Measurements from ENCODE around the gene LRRC74A.
A peak's percentile ranks its signal among the peaks of the same experiment; 100 is the strongest.

The LRRC74A gene

DNA sequence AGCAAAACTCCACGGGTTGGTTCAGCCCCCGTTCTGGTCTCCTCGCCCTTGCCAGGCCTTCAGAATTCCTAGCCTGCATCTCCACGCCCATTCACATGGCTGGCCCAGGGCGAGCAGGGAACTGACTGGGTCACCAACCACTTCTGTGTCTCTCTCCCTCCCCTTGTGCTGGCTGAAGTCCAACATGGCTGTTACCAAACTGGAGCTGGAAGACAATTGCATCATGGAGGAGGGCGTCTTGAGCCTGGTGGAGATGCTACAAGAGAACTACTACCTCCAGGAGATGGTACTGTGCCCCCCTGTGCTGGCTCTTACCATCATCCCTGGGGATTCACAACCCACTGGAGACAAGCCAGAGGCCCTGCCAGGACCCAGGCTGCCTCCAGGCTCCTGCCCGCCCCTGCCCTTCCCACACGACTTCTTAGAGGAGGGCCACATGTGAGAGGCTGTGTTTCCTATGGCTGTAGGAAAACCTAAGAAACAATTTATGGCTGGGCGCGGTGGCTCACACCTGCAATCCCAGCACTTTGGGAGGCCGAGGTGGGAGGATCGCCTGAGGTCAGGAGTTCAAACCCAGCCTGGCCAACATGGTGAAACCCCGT is 9.9 kb downstream of the LRRC74A start:
- no peak for DNase-seq
- in situ Hi-C loops (cut with MboI; ENCODE audit: low pct_unique_long_range_greater_than_20kb, low sequenced_read_pairs), result no loop called here

DNA sequence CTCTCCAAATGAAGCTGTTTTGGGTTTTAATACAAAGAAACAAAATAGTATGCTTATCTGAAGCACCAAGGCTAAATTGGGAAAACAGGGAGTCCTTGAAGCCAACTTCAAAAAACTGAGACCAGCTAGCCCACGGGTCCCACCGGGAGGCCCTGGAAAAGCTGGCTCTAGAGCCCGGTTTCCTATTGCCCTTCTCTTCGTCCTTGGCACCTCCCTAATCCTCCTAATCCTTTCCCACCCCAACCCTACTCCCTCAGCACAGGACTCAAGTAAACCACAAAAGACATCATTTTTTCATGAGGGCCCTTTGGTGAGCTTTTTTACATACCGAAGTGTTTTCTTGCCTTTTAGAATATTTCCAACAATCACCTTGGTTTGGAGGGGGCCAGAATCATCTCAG is 11.3 kb downstream of the LRRC74A start:
- in situ Hi-C loops (cut with MboI; ENCODE audit: low pct_unique_long_range_greater_than_20kb, low sequenced_read_pairs), result no loop called here
- DNase-seq, result no peak

DNA sequence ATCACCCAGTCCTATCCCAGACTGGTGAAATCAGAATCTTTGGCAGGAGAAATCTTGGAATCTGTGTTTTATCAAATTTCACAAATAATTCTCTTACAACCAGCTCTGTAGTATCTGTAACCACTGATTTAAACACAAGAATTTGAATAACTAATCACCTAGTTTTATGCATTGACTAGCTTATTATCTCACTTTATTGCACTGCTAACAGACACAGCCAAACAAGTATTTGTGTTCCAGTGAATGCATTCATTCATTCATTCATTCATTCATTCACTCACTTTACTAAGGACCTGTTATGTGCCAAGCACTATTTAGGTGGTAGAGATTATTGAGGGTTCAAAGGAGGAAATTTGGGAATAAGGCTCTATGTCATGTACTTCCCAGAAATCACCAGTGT is 16.2 kb downstream of the LRRC74A start:
- in situ Hi-C loops (cut with MboI; ENCODE audit: low pct_unique_long_range_greater_than_20kb, low sequenced_read_pairs), result no loop called here
- DNase-seq, result no peak

DNA sequence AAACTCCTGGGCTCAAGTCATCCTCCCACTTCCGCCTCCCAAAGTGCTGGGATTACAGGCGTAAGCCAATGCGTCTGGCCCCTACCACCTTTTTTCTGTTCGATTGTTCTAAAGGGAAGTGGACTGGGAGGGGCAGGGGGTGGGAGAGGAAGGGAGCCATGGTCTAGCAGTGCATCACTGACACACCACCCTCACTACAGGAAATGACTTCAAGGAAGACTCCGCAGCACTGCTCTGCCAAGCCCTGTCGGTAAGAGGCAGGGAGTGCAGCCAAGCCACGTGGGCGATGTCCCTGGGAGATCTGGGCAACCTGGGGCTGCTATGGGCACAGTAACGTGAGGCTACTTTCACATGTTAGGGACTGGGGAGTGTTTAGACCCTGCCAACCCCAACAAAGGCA is 18.0 kb downstream of the LRRC74A start:
- peak; percentile 85 for DNase-seq
- in situ Hi-C loops (cut with MboI; ENCODE audit: low pct_unique_long_range_greater_than_20kb, low sequenced_read_pairs), result no loop called here

DNA sequence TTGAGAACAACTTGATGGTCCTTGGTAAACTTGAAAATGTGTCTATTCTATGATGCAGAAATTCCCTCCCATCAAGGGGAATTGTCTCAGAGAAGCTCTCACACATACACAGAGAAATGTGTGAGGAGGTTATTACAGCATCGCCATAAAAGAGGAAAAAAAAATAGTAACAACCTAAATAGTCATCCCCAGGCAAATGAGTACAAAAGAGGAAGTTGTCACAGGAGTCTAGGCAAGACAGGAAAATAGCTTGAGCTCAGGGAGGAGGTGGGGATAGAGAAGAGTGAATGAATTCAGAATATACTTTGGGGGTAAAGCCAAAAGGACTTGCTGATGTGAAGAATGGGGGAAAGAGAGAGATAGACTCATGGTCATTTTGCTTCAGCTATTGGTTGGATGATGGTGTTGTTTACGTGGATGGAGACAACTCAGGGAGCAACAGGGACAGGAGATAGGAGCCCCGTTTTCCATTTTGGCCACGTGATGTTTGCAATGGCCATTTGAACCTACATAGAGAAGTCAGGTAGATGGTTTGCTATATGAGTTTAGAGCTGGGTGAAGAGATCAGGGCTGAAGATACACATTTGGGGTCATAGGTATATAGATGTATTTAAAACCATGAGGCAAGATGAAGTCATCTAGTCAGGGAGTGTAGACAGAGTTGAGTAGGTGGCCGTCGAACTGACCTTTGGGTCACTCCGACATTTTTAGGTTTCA is 20.3 kb downstream of the LRRC74A start:
- DNase-seq, result peak; percentile 74
- in situ Hi-C loops (cut with MboI; ENCODE audit: low pct_unique_long_range_greater_than_20kb, low sequenced_read_pairs), result no loop called here

DNA sequence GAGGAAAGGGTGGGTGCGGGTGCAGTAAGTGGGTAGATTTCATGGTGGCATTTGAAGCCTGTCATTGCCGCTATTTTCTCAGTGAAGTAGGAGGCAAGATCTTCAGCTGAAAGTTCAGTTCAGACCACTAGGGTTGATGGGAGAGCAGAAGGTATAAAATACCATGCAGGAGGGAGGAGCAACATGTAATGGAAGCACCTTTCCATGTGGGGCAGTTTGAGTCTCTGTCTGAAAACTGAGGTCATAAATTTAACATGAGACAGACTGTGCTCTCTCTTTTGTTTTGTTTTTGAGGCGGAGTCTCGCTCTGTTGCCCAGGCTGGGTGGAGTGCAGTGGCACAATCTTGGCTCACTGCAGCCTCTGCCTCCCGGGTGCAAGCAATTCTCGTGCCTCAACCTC is 22.7 kb downstream of the LRRC74A start:
- no peak for DNase-seq
- in situ Hi-C loops (cut with MboI; ENCODE audit: low pct_unique_long_range_greater_than_20kb, low sequenced_read_pairs), result no loop called here

DNA sequence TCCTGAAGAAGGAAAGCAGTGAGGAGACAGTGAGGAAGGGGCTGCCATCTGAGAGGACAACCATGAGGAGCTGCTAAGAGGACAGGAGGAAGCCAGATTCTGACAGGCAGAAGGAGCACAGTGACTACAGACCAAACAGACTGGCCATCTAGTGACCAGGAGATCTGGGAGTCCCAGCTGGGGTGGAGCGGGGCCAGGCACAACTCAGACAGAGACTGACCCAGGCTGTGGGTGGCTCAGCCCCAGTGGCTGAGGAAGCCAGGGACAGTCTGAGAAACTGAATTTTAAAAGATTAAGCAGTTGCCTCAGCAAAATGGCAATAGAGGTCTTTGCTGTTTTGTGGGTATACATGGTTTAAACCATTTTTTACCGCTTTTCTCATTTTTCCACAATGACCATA is 28.9 kb downstream of the LRRC74A start:
- no peak for DNase-seq
- in situ Hi-C loops (cut with MboI; ENCODE audit: low pct_unique_long_range_greater_than_20kb, low sequenced_read_pairs), result no loop called here

DNA sequence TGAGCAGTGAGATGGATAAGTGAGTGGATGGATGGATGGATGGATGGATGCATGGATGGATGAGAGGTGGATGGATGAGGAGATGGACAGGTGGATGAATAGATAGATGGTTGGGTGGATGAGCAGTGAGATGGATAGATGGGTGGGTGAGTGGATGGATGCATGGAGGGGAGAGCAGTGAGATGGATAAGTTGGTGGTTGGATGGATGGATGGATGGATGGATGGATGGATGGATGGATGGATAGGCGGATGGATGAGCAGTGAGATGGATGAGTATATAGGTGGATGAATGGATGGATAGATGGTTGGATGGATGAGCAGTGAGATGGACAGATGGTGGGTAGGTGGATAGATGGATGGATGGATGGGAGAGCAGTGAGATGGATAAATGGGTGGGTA is 30.6 kb downstream of the LRRC74A start:
- DNase-seq, result no peak
- in situ Hi-C loops (cut with MboI; ENCODE audit: low pct_unique_long_range_greater_than_20kb, low sequenced_read_pairs), result no loop called here

DNA sequence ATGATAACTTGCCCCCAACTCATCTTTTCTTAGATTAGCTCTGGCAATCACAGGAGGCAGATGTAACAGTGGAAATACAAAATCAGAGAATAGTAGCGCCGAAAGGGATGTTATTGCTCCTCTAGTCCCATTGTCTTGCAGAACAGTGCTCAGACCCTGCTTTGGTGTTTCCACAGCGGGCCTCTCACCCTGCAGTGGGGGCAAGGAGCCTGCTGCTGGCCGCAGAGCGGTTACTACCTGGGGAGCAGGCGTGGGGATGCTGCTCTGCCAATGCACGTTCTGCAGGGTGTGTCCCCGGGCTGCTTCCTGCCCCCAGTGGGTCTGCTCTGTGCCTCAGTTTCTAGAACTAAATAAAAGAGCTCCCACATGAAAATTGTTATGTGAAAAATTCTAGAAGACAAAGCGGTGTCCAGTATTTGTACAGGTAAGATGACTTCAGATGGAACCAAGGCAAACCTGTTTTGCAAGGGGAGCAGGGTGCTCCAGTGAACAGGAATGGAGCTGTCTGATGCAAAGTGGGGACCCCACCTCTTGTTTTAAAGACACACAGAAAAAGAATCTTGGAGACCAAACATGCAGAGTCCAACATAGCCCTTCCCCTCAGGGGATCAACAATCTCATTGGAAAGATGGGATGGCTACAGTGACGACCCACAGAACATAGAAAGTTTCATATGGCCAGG is 35.5 kb downstream of the LRRC74A start:
- no peak for DNase-seq
- in situ Hi-C loops (cut with MboI; ENCODE audit: low pct_unique_long_range_greater_than_20kb, low sequenced_read_pairs), result no loop called here

DNA sequence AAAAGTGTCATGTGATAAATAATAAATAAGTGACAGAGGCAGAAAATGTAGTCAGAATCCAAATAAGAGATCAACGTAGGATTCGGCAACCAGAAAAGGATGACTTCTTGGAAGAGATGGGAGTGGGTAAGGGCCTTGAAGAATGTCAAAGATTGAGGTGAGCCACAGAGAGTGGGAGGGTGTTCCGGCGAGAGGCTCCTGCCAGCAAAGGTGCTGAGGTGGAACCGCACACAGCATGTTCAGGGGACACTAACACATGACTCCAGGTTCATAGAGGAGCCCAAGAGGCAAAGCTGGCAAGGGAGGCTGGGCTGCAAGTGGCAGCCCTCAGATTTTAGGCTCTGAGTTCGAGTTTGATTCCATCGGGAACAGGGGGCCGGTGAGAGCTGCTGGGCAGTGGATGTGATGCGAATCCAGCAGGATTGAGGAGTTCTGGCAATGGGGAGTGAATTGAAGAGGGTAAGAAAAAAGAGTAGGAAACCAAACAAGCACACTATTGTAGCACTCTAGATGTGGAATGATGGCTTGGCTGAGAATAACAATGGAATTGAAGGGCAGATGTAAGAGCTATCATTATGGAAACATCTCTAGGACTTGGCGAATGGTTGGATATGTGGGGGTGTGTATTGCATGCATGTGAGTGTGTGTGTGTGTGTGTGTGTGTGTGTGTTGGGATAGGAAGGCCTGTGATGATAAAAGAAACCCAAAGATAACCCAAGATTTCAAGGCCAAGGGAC is 36.5 kb downstream of the LRRC74A start:
- no peak for DNase-seq
- in situ Hi-C loops (cut with MboI; ENCODE audit: low pct_unique_long_range_greater_than_20kb, low sequenced_read_pairs), result no loop called here

DNA sequence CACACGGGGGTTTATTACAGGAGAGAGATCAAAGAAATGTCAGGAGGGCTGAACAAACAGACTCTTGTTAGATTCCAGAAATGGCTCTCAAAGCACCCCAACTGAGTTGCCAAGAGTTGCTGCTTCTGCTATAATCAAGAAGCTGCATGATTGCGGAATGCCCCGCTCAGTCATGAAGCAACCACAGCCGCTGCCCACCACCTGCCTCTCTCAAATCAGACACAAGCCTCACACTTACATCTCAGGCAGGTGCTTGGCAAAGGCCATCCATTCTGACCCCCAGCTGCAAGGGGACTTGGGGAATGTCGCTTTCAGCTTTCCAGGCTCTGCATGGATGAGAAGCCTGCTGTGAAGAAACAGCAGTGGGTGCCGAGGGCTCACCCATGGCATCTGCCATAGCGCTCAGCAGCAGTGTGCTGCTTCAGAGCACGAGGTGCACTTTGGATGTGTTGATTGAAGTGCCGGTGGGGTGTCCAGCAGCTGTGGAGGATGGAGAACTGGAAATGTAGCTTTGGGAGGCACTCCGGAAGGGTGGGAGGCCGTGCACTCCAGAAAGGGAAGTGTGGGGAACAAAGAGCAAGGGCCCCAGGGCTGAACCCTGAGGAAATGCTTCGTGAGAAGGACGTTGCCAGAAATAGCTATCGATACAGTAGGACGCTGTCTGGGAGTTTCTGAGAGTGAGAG is 37.7 kb downstream of the LRRC74A start:
- in situ Hi-C loops (cut with MboI; ENCODE audit: low pct_unique_long_range_greater_than_20kb, low sequenced_read_pairs), result no loop called here
- peak; percentile 92 for DNase-seq

DNA sequence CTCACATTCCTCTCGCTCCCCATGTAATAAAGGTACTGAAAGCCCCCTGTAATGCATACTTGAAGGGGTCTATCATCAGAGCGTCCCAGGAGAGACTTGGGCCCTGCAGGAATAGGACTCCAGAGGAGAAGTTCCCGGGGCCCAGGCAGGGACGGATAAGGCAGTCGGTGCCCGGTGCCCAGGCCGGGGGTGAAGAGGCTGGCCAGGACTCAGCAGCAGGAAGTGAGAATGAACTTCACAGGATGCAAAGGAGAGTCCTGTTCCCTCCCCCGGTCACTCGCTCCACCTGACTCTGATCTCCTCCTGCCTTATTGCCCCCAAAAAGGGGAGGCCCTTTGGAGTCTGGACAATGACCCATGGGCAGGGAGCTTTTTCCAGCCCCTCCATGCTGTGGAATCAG is 40.2 kb downstream of the LRRC74A start:
- in situ Hi-C loops (cut with MboI; ENCODE audit: low pct_unique_long_range_greater_than_20kb, low sequenced_read_pairs), result no loop called here
- DNase-seq, result no peak

DNA sequence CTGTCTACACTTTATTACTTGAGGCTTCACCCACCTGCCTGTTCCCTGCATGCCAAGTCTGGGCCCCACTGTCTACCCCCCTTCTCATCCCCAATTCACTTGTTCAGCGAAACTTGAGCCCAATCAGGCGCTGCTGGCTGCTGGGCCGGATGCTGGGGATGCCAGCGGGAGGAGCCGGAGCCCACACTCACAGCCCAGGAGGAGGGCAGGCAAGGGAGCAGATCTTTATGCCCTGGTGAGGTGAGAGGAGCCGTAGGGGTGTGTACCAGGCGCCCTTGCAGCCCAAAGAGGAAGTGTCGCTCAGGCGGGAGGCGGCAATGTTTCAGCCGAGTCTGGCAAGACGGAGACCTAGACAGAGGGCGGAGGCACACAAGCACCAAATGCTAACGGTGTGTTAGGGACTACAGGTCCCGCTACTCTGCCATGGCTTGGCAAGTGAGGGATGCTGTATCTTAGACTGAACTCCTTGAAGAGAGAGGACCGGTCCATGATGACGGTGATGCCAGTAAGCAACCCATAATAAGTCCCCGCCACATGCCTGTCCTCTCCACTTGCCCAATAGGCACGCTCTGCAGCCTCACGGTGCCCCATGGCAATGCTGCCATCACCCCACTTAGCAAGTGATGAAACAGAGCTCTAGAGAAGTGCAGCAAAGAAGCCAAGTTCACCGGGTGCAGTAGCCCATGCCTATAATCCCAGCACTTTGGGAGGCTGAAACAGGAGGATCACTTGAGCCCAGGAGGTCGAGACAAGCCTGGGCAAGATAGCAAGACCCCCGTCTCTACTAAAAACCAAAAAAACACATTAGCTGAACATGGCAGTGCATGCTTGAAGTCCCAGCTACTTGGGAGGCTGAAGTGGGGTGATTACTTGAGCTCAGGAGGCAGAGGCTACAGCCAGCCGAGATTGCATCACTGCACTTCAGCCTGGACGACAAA is 41.6 kb downstream of the LRRC74A start:
- in situ Hi-C loops (cut with MboI; ENCODE audit: low pct_unique_long_range_greater_than_20kb, low sequenced_read_pairs), result no loop called here
- peak; percentile 77 for DNase-seq

DNA sequence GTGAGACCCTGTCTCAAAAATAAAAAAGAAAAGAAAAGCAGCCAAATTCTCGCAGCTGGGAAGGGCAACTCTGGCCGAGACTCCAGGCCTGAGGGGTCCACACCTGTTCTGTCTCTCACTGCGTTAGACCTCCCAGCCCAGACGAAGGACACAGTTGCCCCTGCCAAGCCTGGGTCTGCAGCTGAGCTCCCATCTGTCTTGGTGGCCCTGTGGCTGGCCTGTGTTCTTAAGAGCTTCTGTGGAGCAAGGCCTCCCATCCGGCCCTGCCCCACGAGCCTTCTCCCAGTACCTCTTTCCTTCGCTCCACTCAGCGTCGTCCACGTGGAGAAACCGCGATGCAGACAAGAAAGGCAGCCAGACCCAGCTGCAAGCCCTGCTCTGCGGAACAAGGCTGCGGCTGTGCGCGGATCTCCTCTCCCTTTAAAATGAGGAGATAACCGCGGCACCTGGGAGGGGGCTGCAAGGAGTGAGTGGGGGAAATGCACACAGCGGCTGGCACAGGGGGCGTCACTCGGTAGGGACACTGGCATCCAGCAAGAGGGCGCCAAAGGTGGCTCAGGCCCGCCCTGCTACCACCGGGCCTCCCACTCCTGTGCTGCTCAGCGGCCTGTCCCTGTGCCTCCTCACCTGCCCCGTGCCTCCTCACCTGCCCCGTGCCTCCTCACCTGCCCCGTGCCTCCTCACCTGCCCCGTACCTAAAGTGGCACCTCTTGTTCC is 42.4 kb downstream of the LRRC74A start:
- DNase-seq, result no peak
- in situ Hi-C loops (cut with MboI; ENCODE audit: low pct_unique_long_range_greater_than_20kb, low sequenced_read_pairs), result no loop called here

DNA sequence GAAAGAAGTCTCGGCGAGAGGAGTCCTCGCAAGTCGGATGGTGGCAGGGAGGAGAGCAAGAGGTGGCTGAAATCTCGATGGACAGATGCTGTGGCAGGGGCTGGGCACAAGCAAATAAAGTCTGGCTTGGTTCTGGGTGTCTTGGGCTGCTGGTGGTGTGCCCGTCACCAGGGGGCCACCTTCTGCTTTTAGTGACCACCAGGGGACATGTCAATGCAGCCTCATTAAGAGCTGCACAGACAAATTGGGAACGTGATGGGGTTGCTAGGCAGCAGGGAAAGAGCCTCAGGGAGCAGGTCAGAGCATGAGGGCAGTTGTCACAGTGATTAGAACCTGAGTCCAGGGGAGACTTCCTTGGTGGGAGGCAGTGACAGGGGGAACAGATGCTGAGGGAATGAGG is 44.0 kb downstream of the LRRC74A start:
- in situ Hi-C loops (cut with MboI; ENCODE audit: low pct_unique_long_range_greater_than_20kb, low sequenced_read_pairs), result loop anchor here (10.0 kb wide), 1 partner anchor 195 kb away; no protein-coding TSS in a partner anchor
- peak; percentile 40 for DNase-seq

DNA sequence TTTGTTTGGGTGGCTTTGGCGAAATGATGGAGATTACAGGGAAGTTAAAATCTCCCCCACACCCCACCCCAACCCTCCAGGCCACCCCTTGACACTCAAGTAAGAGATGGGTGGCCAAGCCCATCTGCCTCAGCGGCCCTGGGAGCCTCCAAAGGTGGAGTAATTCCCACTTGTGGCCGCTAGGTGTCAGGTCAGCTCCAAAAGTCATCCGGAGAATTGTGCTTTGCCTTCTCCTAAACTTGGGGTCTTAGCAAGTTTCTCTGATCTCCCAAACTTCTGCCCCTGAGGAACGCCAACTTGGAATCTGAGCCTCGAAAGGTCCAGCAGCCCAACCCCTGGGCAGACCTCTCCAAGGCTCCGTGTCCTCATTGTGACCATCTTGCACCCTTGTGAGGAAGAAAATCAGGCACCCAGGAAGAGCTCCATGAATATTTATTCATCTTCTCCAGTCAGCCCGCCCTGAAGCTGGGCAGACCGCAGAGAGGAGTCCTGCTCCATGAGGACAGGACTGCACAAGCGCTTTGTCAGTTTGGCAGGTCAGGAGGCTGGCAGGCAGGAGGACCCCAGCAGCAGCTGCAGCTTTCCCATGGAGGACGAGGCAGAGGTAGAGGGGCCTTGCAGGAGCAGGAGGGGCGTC is 46.7 kb downstream of the LRRC74A start:
- DNase-seq, result peak; percentile 58
- in situ Hi-C loops (cut with MboI; ENCODE audit: low pct_unique_long_range_greater_than_20kb, low sequenced_read_pairs), result loop anchor here (10.0 kb wide), 1 partner anchor 192 kb away; no protein-coding TSS in a partner anchor

DNA sequence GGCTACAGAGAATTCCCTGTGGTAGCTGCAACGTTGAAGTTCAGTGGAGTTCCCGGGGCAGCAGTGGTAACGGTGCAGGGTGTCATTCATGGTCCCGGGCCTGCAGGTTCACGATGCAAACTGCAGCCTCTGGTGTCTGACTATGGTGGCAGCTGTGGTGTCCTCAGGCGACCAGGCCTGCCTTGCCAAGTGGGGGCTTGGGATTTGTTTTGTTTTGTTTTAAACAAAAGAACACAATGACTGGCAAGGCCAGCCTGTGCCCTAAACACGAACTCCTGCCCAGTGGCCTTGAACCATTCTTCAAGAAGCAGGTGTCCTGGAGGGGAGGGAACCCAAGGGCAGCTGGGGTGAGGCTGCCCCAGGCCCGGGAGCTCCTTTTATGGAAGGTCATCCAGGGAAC is 48.5 kb downstream of the LRRC74A start:
- in situ Hi-C loops (cut with MboI; ENCODE audit: low pct_unique_long_range_greater_than_20kb, low sequenced_read_pairs), result loop anchor here (10.0 kb wide), 1 partner anchor 190 kb away; no protein-coding TSS in a partner anchor
- DNase-seq, result no peak

Measured in KBM-7 (cell line).